Measurements from ENCODE around the gene KPRP.

The KPRP gene

GRCh38 chr1:152757747-152758146 lies at the start of gene KPRP:
Gene KPRP, plus strand, starts transcription at chr1:152758025. Its CDS starts 1,564 bp downstream, at chr1:152759589.
- peak in 30 of 42 donors; percentile 8 to 77 (median 50) for DNase-seq
- intact Hi-C loops (cut with DNase I): no loop called here

GRCh38 chr1:152718238-152718637 lies 39.6 kb upstream of the KPRP start:
- no peak for DNase-seq
- intact Hi-C loops (cut with DNase I): no loop called here

GRCh38 chr1:152725261-152725660 lies 32.6 kb upstream of the KPRP start:
- no peak for DNase-seq
- intact Hi-C loops (cut with DNase I): no loop called here

- intact Hi-C loops (cut with DNase I): no loop called here
- no peak for DNase-seq
Measured at GRCh38 chr1:152728986-152729385, 28.8 kb upstream of the KPRP start.

- intact Hi-C loops (cut with DNase I): no loop called here
- DNase-seq: no peak
Measured at GRCh38 chr1:152735648-152736047, 22.2 kb upstream of the KPRP start.

- no peak for DNase-seq
- intact Hi-C loops (cut with DNase I): no loop called here
Measured at GRCh38 chr1:152737997-152738396, 19.8 kb upstream of the KPRP start.

- no peak for DNase-seq
- intact Hi-C loops (cut with DNase I): no loop called here
Measured at GRCh38 chr1:152739841-152740240, 18.0 kb upstream of the KPRP start.

- no peak for DNase-seq
- intact Hi-C loops (cut with DNase I): no loop called here
Measured at GRCh38 chr1:152741656-152742055, 16.2 kb upstream of the KPRP start.

- intact Hi-C loops (cut with DNase I): no loop called here
- DNase-seq: no peak
Measured at GRCh38 chr1:152743371-152744145, 14.3 kb upstream of the KPRP start.

GRCh38 chr1:152745289-152745704 lies 12.5 kb upstream of the KPRP start:
- intact Hi-C loops (cut with DNase I): no loop called here

GRCh38 chr1:152745765-152746444 lies 11.9 kb upstream of the KPRP start:
- DNase-seq: no peak
- intact Hi-C loops (cut with DNase I): no loop called here

More at GRCh38 chr1:152745289-152745704, 12.5 kb upstream of the KPRP start:
- DNase-seq: no peak

GRCh38 chr1:152747831-152748230 lies 10.0 kb upstream of the KPRP start:
- intact Hi-C loops (cut with DNase I): no loop called here

GRCh38 chr1:152752225-152752624 lies 5.6 kb upstream of the KPRP start:
- intact Hi-C loops (cut with DNase I): no loop called here
- no peak for DNase-seq

More at GRCh38 chr1:152747831-152748230, 10.0 kb upstream of the KPRP start:
- no peak for DNase-seq

GRCh38 chr1:152753586-152753985 lies 4.2 kb upstream of the KPRP start:
- intact Hi-C loops (cut with DNase I): no loop called here
- no peak for DNase-seq

- peak in 30 of 42 donors; percentile 7 to 74 (median 40) for DNase-seq
- intact Hi-C loops (cut with DNase I): no loop called here
Measured at GRCh38 chr1:152756872-152757271, 953 bp upstream of the KPRP start.

GRCh38 chr1:152758636-152759035 lies 811 bp downstream of the KPRP start:
- no peak for DNase-seq
- intact Hi-C loops (cut with DNase I): no loop called here

GRCh38 chr1:152759453-152760173 lies 1.8 kb downstream of the KPRP start:
- no peak for DNase-seq
- intact Hi-C loops (cut with DNase I): no loop called here

GRCh38 chr1:152760551-152761190 lies 2.8 kb downstream of the KPRP start:
- no peak for DNase-seq
- intact Hi-C loops (cut with DNase I): no loop called here

GRCh38 chr1:152761609-152762213 lies 3.9 kb downstream of the KPRP start:
- peak in 37 of 42 donors; percentile 17 to 92 (median 60) for DNase-seq
- intact Hi-C loops (cut with DNase I): no loop called here
